SK-N-SH (cell line): ENCODE measurements around the gene SF3B4.

Experiments
- GABPA ChIP-seq: IDR thresholded peaks from 2 replicates; pipeline ENCODE4 v1.4.0; 2012; ENCODE audit warnings: low read depth, mild to moderate bottlenecking
- POLR2AphosphoS5 ChIP-seq: IDR thresholded peaks from 2 replicates; pipeline ENCODE4 v1.6.1; 2012; ENCODE audit warnings: low read depth, low read length
- RAD21 ChIP-seq: IDR thresholded peaks from 2 replicates; pipeline ENCODE4 v1.6.1; 2012; ENCODE audit warnings: mild to moderate bottlenecking, low read length
- SIN3A ChIP-seq: IDR thresholded peaks from 2 replicates; pipeline ENCODE4 v1.6.1; 2012; ENCODE audit warnings: low read depth, mild to moderate bottlenecking, low read length, moderate library complexity, borderline replicate concordance
- TF ChIP-seq, protein P1 (sequence below): fragments of 200-600 bp; sonication (generic); IDR thresholded peaks from 2 replicates; pipeline ENCODE4 v1.6.1; 2017; ENCODE audit warnings: antibody characterized with exemption, mild to moderate bottlenecking, moderate library complexity
- TF ChIP-seq, protein P2 (sequence below): fragments of 150-350 bp; IDR thresholded peaks from 2 replicates; pipeline ENCODE4 v1.6.1; 2017; ENCODE audit warnings: antibody characterized with exemption, low read length, low read depth, borderline replicate concordance

DNA sequence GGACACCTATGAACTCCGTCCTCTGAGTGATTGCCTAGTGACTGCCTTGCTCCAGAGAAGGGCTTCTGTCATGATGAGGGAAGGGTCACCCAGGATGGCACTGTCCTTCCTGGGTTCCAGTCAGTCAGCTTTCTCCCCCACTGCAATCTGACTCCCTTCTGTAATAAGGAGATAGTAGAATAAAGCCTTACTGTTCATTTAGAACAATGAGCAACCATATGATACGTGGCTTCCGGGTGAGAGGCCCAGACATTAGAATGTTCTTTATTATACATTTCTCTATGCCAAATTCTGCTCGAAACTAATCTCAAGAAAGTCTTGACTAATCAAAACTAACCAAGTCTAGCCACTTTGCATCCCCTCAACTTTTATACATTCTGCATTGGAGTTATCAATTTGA, 17.6 kb upstream of the SF3B4 start:
- TF ChIP-seq, protein P1, sequence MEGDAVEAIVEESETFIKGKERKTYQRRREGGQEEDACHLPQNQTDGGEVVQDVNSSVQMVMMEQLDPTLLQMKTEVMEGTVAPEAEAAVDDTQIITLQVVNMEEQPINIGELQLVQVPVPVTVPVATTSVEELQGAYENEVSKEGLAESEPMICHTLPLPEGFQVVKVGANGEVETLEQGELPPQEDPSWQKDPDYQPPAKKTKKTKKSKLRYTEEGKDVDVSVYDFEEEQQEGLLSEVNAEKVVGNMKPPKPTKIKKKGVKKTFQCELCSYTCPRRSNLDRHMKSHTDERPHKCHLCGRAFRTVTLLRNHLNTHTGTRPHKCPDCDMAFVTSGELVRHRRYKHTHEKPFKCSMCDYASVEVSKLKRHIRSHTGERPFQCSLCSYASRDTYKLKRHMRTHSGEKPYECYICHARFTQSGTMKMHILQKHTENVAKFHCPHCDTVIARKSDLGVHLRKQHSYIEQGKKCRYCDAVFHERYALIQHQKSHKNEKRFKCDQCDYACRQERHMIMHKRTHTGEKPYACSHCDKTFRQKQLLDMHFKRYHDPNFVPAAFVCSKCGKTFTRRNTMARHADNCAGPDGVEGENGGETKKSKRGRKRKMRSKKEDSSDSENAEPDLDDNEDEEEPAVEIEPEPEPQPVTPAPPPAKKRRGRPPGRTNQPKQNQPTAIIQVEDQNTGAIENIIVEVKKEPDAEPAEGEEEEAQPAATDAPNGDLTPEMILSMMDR, result no peak
- TF ChIP-seq SIN3A, result no peak
- no peak for TF ChIP-seq POLR2AphosphoS5
- TF ChIP-seq RAD21, result no peak
- TF ChIP-seq, protein P2, sequence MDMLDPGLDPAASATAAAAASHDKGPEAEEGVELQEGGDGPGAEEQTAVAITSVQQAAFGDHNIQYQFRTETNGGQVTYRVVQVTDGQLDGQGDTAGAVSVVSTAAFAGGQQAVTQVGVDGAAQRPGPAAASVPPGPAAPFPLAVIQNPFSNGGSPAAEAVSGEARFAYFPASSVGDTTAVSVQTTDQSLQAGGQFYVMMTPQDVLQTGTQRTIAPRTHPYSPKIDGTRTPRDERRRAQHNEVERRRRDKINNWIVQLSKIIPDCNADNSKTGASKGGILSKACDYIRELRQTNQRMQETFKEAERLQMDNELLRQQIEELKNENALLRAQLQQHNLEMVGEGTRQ, result no peak
- no peak for TF ChIP-seq GABPA
